Activated CD8-positive, alpha-beta memory T cell treated with anti-CD3 and anti-CD28 coated beads for 36 hours (primary cell): ENCODE results near the gene DIP2B. TPM values are rescaled to one million over a fixed set of nuclear protein-coding genes. Genes with fewer than 3 reads are reported as not detected.
"Not testable (repeated sequence)": the region's sequence is repeated elsewhere in the genome, so short reads cannot be mapped to it uniquely, and the experiment has no call there.

Source experiments
- CTCF ChIA-PET: fragments of 350-600 bp; sonication (Branson Sonifier 250); formaldehyde crosslinking; loops from one replicate; lab custom pipeline; 2021; ENCODE audit warnings: antibody characterized with exemption; lab: Charles Lee
- POLR2A ChIA-PET: fragments of 350-600 bp; sonication (Branson Sonifier 250); formaldehyde crosslinking; loops from one replicate; lab custom pipeline; 2021; ENCODE audit warnings: antibody characterized with exemption; lab: Charles Lee
- total RNA-seq, 2 experiments: library from RNA; stranded (reverse); gene quantifications; one replicate each; pipeline ENCODE4 v1.2.3, GENCODE V29; 2021

Gene DIP2B
- total RNA-seq, result 10 to 100 TPM; 21.7 to 22.2 TPM

- CTCF ChIA-PET, result interaction anchor here (0.6 to 2.1 kb wide), 26 partner anchors 9 to 260 kb away, joined by 3 to 13 read pairs (median 3); no protein-coding TSS in a partner anchor
- POLR2A ChIA-PET, result interaction anchor here (0.5 to 1.3 kb wide), 5 partner anchors 31 to 1548 kb away, joined by 3 to 4 read pairs (median 3); partner anchors contain the start of gene ARF3
These were observed at the start of gene DIP2B for GRCh38 chr12:50504798-50505674. DIP2B (plus strand) TSS chr12:50504985; CDS start chr12:50505141, 156 bp downstream.

- POLR2A ChIA-PET, result no interaction called here
- CTCF ChIA-PET, result no interaction called here
These were observed 46.2 kb upstream of the DIP2B start for GRCh38 chr12:50458606-50459005.

GRCh38 chr12:50467439-50467838 is 37.3 kb upstream of the DIP2B start:
- ChIA-PET POLR2A (no interaction called here), CTCF (no interaction called here)

GRCh38 chr12:50477241-50477832 is 27.4 kb upstream of the DIP2B start:
- POLR2A ChIA-PET, result no interaction called here
- CTCF ChIA-PET, result no interaction called here

- CTCF ChIA-PET, result no interaction called here
- POLR2A ChIA-PET, result no interaction called here
These were observed 22.2 kb upstream of the DIP2B start for GRCh38 chr12:50482571-50482970.

- CTCF ChIA-PET, result no interaction called here
- POLR2A ChIA-PET, result no interaction called here
These were observed 21.3 kb upstream of the DIP2B start for GRCh38 chr12:50483488-50483887.

GRCh38 chr12:50488801-50489200 is 16.0 kb upstream of the DIP2B start:
- ChIA-PET CTCF (no interaction called here), POLR2A (no interaction called here)

- POLR2A ChIA-PET, CTCF ChIA-PET: not testable (repeated sequence)
These were observed 6.7 kb upstream of the DIP2B start for GRCh38 chr12:50498119-50498518.

- POLR2A ChIA-PET, result interaction anchor here (1.3 kb wide), 2 partner anchors 32 to 166 kb away, joined by 3 read pairs; no protein-coding TSS in a partner anchor
- CTCF ChIA-PET, result interaction anchor here (0.7 to 2.1 kb wide), 13 partner anchors 8 to 135 kb away, joined by 3 to 13 read pairs (median 4); no protein-coding TSS in a partner anchor
These were observed 1.1 kb downstream of the DIP2B start for GRCh38 chr12:50505675-50506530.

GRCh38 chr12:50506753-50507473 is 2.1 kb downstream of the DIP2B start:
- CTCF ChIA-PET, result interaction anchor here (1.2 to 1.6 kb wide), 2 partner anchors 131 to 134 kb away, joined by 3 read pairs; no protein-coding TSS in a partner anchor

GRCh38 chr12:50507474-50507838 is 2.7 kb downstream of the DIP2B start:
- CTCF ChIA-PET, result interaction anchor here (1.6 kb wide), 1 partner anchor 133 kb away, joined by 3 read pairs; no protein-coding TSS in a partner anchor
- POLR2A ChIA-PET, result interaction anchor here (0.5 kb wide), 1 partner anchor 33 kb away, joined by 3 read pairs; no protein-coding TSS in a partner anchor

More at GRCh38 chr12:50506753-50507473, 2.1 kb downstream of the DIP2B start:
- POLR2A ChIA-PET, result interaction anchor here (0.5 kb wide), 1 partner anchor 34 kb away, joined by 3 read pairs; no protein-coding TSS in a partner anchor

- POLR2A ChIA-PET, result no interaction called here
- CTCF ChIA-PET, result interaction anchor here (0.7 to 1.6 kb wide), 2 partner anchors 133 to 718 kb away, joined by 3 to 4 read pairs; no protein-coding TSS in a partner anchor
These were observed 3.1 kb downstream of the DIP2B start for GRCh38 chr12:50507930-50508329.

- CTCF ChIA-PET, result interaction anchor here (0.7 to 1.6 kb wide), 4 partner anchors 24 to 717 kb away, joined by 3 to 4 read pairs (median 3); no protein-coding TSS in a partner anchor
- POLR2A ChIA-PET, result no interaction called here
These were observed 3.6 kb downstream of the DIP2B start for GRCh38 chr12:50508414-50508813.

- CTCF ChIA-PET, result interaction anchor here (0.5 to 1.6 kb wide), 6 partner anchors 24 to 421 kb away, joined by 3 to 6 read pairs (median 3); no protein-coding TSS in a partner anchor
These were observed 4.3 kb downstream of the DIP2B start for GRCh38 chr12:50508970-50509663.

GRCh38 chr12:50514526-50515276 is 9.9 kb downstream of the DIP2B start:
- CTCF ChIA-PET, result interaction anchor here (0.7 to 1.2 kb wide), 2 partner anchors 10 to 37 kb away, joined by 3 to 4 read pairs; partner anchors contain the start of gene DIP2B
- POLR2A ChIA-PET, result no interaction called here

More at GRCh38 chr12:50508970-50509663, 4.3 kb downstream of the DIP2B start:
- POLR2A ChIA-PET, result no interaction called here

- ChIA-PET POLR2A (interaction anchor here (0.6 kb wide), 1 partner anchor 69 kb away, joined by 3 read pairs; no protein-coding TSS in a partner anchor), CTCF (interaction anchor here (0.7 kb wide), 1 partner anchor 36 kb away, joined by 3 read pairs; no protein-coding TSS in a partner anchor)
These were observed 10.8 kb downstream of the DIP2B start for GRCh38 chr12:50515587-50515986.
